Testis (tissue), 2 donors: ENCODE measurements around the gene RGS3.

Experiments used
- POLR2A ChIP-seq: fragments of 450-650 bp; IDR thresholded peaks from one replicate; pipeline ENCODE4 v1.6.1; 2017; ENCODE audit warnings: antibody characterized with exemption, mild to moderate bottlenecking, moderate library complexity
- TF ChIP-seq, protein P1 (sequence below), 3 experiments: fragments of 450-650 bp in 2 of 3; fragments of 200-600 bp in 1 of 3; sonication (generic) in 1 of 3; IDR thresholded peaks; one replicate each; pipeline ENCODE4 v1.5.1; 2016 to 2019; ENCODE audit warnings: antibody characterized with exemption in 3 of 3, mild to moderate bottlenecking in 2 of 3, moderate library complexity in 1 of 3

DNA sequence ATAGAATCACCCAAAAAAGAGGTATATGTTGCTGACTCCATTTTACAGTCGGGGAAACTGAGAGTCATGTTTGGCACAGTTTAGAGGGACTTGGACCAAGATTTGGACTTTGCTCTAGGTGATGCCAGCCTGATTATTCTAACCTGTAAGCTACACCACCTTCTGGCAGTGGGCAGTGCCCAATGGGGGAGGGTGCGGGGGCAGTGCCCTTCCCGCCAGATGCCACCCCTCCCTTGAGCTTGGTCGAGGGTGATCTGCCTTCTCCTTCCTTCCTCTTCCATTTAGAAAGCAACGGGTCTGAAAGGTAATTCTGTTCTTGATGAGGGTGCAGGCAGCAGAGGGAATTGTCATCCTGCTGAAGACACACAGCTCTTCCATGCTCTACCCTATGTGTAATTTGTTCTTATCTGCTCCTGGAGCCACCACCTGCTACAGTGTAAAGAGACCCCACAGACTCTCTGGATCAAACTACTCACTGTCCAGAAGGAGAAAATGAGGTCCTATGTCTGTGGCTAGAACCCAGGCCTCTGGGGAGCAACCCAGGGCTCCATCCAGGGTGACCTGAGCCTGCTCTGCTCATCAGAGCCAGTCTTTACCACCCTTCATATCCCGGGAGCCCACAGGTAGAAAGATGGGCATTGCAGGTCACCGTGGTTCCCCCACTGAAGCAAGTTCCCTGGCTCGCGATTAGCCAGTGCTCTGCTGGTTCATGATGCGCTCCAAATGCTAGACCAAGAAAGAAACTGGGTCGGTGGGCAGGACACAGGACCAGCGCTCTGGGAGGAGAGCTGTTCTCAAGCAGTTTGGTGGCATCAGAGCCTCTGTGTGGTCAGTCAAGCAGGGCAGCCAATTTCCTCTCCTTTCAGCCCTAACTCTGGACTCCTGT is 156.2 kb downstream of the RGS3 start:
- TF ChIP-seq, protein P1, sequence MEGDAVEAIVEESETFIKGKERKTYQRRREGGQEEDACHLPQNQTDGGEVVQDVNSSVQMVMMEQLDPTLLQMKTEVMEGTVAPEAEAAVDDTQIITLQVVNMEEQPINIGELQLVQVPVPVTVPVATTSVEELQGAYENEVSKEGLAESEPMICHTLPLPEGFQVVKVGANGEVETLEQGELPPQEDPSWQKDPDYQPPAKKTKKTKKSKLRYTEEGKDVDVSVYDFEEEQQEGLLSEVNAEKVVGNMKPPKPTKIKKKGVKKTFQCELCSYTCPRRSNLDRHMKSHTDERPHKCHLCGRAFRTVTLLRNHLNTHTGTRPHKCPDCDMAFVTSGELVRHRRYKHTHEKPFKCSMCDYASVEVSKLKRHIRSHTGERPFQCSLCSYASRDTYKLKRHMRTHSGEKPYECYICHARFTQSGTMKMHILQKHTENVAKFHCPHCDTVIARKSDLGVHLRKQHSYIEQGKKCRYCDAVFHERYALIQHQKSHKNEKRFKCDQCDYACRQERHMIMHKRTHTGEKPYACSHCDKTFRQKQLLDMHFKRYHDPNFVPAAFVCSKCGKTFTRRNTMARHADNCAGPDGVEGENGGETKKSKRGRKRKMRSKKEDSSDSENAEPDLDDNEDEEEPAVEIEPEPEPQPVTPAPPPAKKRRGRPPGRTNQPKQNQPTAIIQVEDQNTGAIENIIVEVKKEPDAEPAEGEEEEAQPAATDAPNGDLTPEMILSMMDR (IDR thresholded peaks at IDR 0.05): no peak
- TF ChIP-seq POLR2A: no peak
